Fibroblast of skin of left biceps (primary cell): ENCODE results near the gene INTS11.

Experiments used
- DNase-seq, 2 experiments: peaks; one replicate each; pipeline ENCODE4 v3.0.0-alpha.2; 2013; ENCODE audit warnings: low read depth in 2 of 2

The INTS11 gene

GRCh38 chr1:1343811-1344421 is 19.5 kb upstream of the INTS11 start:
- no peak for DNase-seq

GRCh38 chr1:1342584-1343115 is 18.2 kb upstream of the INTS11 start:
- DNase-seq: no peak

GRCh38 chr1:1342061-1342562 is 17.7 kb upstream of the INTS11 start:
- DNase-seq: no peak

GRCh38 chr1:1341549-1342021 is 17.1 kb upstream of the INTS11 start:
- DNase-seq: no peak

- DNase-seq: no peak
Measured at GRCh38 chr1:1340791-1341548, 16.5 kb upstream of the INTS11 start.

- DNase-seq: no peak
Measured at GRCh38 chr1:1340185-1340584, 15.7 kb upstream of the INTS11 start.

GRCh38 chr1:1338278-1338677 is 13.8 kb upstream of the INTS11 start:
- no peak for DNase-seq

GRCh38 chr1:1337793-1338147 is 13.3 kb upstream of the INTS11 start:
- DNase-seq: no peak

- no peak for DNase-seq
Measured at GRCh38 chr1:1336931-1337792, 12.7 kb upstream of the INTS11 start.

- no peak for DNase-seq
Measured at GRCh38 chr1:1336446-1336845, 12.0 kb upstream of the INTS11 start.

GRCh38 chr1:1335792-1336248 is 11.4 kb upstream of the INTS11 start:
- no peak for DNase-seq

- no peak for DNase-seq
Measured at GRCh38 chr1:1335283-1335682, 10.8 kb upstream of the INTS11 start.

GRCh38 chr1:1334835-1335234 is 10.4 kb upstream of the INTS11 start:
- no peak for DNase-seq

GRCh38 chr1:1333551-1334241 is 9.2 kb upstream of the INTS11 start:
- DNase-seq: no peak

GRCh38 chr1:1332774-1333480 is 8.5 kb upstream of the INTS11 start:
- no peak for DNase-seq

GRCh38 chr1:1332031-1332755 is 7.7 kb upstream of the INTS11 start:
- no peak for DNase-seq

- DNase-seq: no peak
Measured at GRCh38 chr1:1331068-1331965, 6.9 kb upstream of the INTS11 start, which contains the start of gene TAS1R3. TSS of gene TAS1R3 (plus strand) at chr1:1331280. CDS start at chr1:1331346, 66 bp downstream.

- DNase-seq: no peak
Measured at GRCh38 chr1:1330366-1331067, 6.1 kb upstream of the INTS11 start.
